ENCODE data around the gene ITGB5.

Gene ITGB5

GRCh38 chr3:124915254-124915653 is 28.1 kb upstream of the ITGB5 start:
- no peak overlapping the region for H3K4me3 Mint-ChIP-seq
- no peaks in the 10 kb centered on the region for H3K4me1 Mint-ChIP-seq (ENCODE audit: low read depth)
- no peaks in the 10 kb centered on the region for H3K9me3 Mint-ChIP-seq
- peaks cover 33% of the 10 kb centered on the region for H3K27me3 Mint-ChIP-seq (ENCODE audit: low read depth)
- H3K36me3 Mint-ChIP-seq (ENCODE audit: low read depth) = no peaks in the 10 kb centered on the region
- no peak overlapping the region for H3K27ac Mint-ChIP-seq

GRCh38 chr3:124907957-124908356 is 20.8 kb upstream of the ITGB5 start:
- H3K27me3 Mint-ChIP-seq (ENCODE audit: low read depth) = peaks cover 22% of the 10 kb centered on the region
- H3K27ac Mint-ChIP-seq = no peak overlapping the region
- no peaks in the 10 kb centered on the region for H3K36me3 Mint-ChIP-seq (ENCODE audit: low read depth)

DNA sequence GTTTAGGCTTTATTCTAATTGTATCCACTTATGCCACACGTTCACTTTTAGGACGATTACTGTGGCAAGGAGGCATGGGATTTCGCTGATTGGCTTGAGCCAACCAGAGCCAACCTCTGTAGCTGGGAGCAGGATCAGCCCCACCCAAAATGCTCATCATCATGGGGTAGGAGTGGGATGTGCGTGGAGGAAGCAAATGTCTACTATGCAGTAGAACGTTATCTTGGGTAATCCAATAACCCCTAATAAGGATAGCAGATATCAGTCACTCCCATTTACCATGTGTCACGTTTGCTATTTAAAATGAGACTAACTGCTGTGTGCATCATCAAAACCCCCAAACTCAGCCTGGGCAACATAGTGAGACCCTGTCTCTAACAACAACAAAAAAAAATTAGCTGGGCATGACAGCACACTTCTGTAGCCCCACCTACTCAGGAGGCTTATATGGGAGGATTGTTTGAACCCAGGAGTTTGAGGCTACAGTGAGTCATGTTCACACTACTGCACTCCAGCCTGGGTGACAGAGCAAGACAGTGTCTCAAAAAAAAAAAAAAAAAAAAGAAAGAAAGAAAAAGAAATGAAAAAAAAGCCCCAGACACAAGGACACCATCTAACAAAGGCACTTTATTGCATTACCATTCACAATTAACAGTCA is 17.8 kb upstream of the ITGB5 start:
- H3K9me3 Mint-ChIP-seq = no peaks in the 10 kb centered on the region
- no peaks in the 10 kb centered on the region for H3K4me1 Mint-ChIP-seq (ENCODE audit: low read depth)
- H3K27ac Mint-ChIP-seq = no peak overlapping the region
- H3K27me3 Mint-ChIP-seq (ENCODE audit: low read depth) = peaks cover 10% of the 10 kb centered on the region
- H3K4me3 Mint-ChIP-seq = no peak overlapping the region
- H3K36me3 Mint-ChIP-seq (ENCODE audit: low read depth) = no peaks in the 10 kb centered on the region

More at GRCh38 chr3:124907957-124908356, 20.8 kb upstream of the ITGB5 start:
- no peaks in the 10 kb centered on the region for H3K4me1 Mint-ChIP-seq (ENCODE audit: low read depth)
- no peaks in the 10 kb centered on the region for H3K9me3 Mint-ChIP-seq
- H3K4me3 Mint-ChIP-seq = no peak overlapping the region

GRCh38 chr3:124903896-124904834 is 17.0 kb upstream of the ITGB5 start:
- no peaks in the 10 kb centered on the region for H3K9me3 Mint-ChIP-seq
- H3K27me3 Mint-ChIP-seq (ENCODE audit: low read depth) = peaks cover 10% of the 10 kb centered on the region
- no peaks in the 10 kb centered on the region for H3K36me3 Mint-ChIP-seq (ENCODE audit: low read depth)
- no peak overlapping the region for H3K27ac Mint-ChIP-seq
- H3K4me1 Mint-ChIP-seq (ENCODE audit: low read depth) = no peaks in the 10 kb centered on the region
- H3K4me3 Mint-ChIP-seq = no peak overlapping the region

DNA sequence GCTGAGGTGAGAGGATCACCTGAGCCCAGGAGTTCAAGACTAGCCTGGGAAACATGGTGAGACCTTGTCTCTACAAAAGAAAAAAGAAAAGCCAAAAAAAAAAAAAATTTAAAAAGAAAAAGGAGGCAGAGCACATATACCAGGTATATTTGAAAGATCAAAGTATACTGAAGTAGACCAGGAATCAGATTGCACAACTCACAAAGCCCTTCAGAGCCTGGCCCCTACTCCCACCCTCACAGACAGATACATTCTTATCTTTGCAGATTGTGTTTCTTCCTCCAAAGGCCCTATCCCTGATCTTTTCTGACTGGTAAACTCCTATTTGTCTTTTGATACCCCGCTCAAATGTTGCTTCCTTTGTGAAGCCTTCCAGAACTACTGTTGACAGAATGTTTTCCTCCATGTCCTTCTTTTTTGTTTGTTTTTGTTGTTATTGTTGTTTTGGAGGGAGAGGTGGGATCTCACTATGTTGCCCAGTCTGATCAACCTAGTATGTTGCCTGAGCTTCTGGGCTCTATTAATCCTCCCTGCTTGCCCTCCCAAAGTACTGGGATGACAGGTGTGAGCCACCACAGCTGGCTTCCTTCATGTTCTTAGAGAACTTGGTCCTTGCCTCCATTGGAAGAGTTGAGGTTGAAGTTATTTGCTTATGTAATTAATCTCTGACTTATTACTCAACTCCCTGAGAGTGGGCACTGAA is 9.8 kb upstream of the ITGB5 start:
- Mint-ChIP-seq H3K27ac (no peak overlapping the region), H3K4me1 (ENCODE audit: low read depth) (no peaks in the 10 kb centered on the region), H3K4me3 (no peak overlapping the region), H3K9me3 (no peaks in the 10 kb centered on the region), H3K36me3 (ENCODE audit: low read depth) (no peaks in the 10 kb centered on the region), H3K27me3 (ENCODE audit: low read depth) (peaks cover 16% of the 10 kb centered on the region)

- Mint-ChIP-seq H3K4me1 (ENCODE audit: low read depth) (no peaks in the 10 kb centered on the region), H3K27ac (no peak overlapping the region), H3K9me3 (no peaks in the 10 kb centered on the region), H3K4me3 (no peak overlapping the region), H3K36me3 (ENCODE audit: low read depth) (no peaks in the 10 kb centered on the region), H3K27me3 (ENCODE audit: low read depth) (peaks cover 20% of the 10 kb centered on the region)
Observed at GRCh38 chr3:124895756-124896155, 8.6 kb upstream of the ITGB5 start.

GRCh38 chr3:124893526-124893925 is 6.4 kb upstream of the ITGB5 start:
- Mint-ChIP-seq H3K36me3 (ENCODE audit: low read depth) (no peaks in the 10 kb centered on the region), H3K27me3 (ENCODE audit: low read depth) (peaks cover 33% of the 10 kb centered on the region), H3K9me3 (no peaks in the 10 kb centered on the region), H3K4me3 (no peak overlapping the region), H3K4me1 (ENCODE audit: low read depth) (no peaks in the 10 kb centered on the region), H3K27ac (no peak overlapping the region)

DNA sequence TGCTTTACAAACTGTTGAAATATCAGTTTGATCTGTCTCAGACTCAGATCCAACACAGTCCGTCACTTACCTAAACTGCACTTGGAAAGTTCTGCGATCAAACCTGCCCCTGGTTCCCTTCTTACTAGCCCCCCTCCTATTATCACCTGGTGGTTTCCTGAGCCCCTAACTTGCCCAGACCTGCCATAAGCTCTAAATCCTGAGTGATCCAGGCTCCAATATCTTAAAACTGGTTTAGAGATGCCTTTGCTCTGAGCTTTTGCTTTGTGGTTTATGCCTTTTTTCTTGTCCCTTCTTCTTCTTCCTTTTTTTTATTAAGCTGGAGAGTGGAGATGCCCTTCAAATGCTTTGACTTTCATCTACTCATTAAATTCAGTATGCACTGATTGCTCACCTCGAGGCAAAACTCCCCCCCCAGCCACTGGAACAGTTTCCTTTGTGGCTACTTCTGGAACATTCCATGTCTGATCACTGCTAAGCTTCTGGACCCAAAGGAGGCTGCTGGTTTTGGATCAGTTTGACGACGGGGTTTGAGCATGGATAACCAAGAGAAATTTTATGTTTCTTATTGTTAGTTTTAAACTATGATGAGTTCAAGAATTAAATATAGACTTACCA is 3.5 kb upstream of the ITGB5 start:
- Mint-ChIP-seq H3K27ac (no peak overlapping the region), H3K9me3 (no peaks in the 10 kb centered on the region), H3K36me3 (ENCODE audit: low read depth) (no peaks in the 10 kb centered on the region), H3K4me3 (no peak overlapping the region), H3K4me1 (ENCODE audit: low read depth) (peaks cover 3% of the 10 kb centered on the region), H3K27me3 (ENCODE audit: low read depth) (peaks cover 39% of the 10 kb centered on the region)

GRCh38 chr3:124888482-124889441 is 1.6 kb upstream of the ITGB5 start:
- no peaks in the 10 kb centered on the region for H3K36me3 Mint-ChIP-seq (ENCODE audit: low read depth)
- H3K9me3 Mint-ChIP-seq = no peaks in the 10 kb centered on the region
- H3K27ac Mint-ChIP-seq = no peak overlapping the region
- peaks cover 3% of the 10 kb centered on the region for H3K4me1 Mint-ChIP-seq (ENCODE audit: low read depth)
- H3K4me3 Mint-ChIP-seq = no peak overlapping the region
- peaks cover 59% of the 10 kb centered on the region for H3K27me3 Mint-ChIP-seq (ENCODE audit: low read depth)

GRCh38 chr3:124887932-124888298 is 750 bp upstream of the ITGB5 start:
- Mint-ChIP-seq H3K4me1 (ENCODE audit: low read depth) (peaks cover 3% of the 10 kb centered on the region), H3K36me3 (ENCODE audit: low read depth) (no peaks in the 10 kb centered on the region), H3K9me3 (no peaks in the 10 kb centered on the region), H3K4me3 (peak overlapping the region; percentile 64), H3K27ac (no peak overlapping the region), H3K27me3 (ENCODE audit: low read depth) (peaks cover 61% of the 10 kb centered on the region)

GRCh38 chr3:124886168-124887056 is 753 bp downstream of the ITGB5 start:
- Mint-ChIP-seq H3K4me3 (peak overlapping the region; percentile 45), H3K36me3 (ENCODE audit: low read depth) (no peaks in the 10 kb centered on the region), H3K27ac (no peak overlapping the region), H3K27me3 (ENCODE audit: low read depth) (peaks cover 68% of the 10 kb centered on the region), H3K4me1 (ENCODE audit: low read depth) (peaks cover 3% of the 10 kb centered on the region), H3K9me3 (no peaks in the 10 kb centered on the region)

GRCh38 chr3:124885466-124886167 is 1.5 kb downstream of the ITGB5 start:
- no peak overlapping the region for H3K27ac Mint-ChIP-seq
- H3K36me3 Mint-ChIP-seq (ENCODE audit: low read depth) = no peaks in the 10 kb centered on the region
- peak overlapping the region; percentile 45 for H3K4me3 Mint-ChIP-seq
- H3K27me3 Mint-ChIP-seq (ENCODE audit: low read depth) = peaks cover 64% of the 10 kb centered on the region
- no peaks in the 10 kb centered on the region for H3K9me3 Mint-ChIP-seq
- H3K4me1 Mint-ChIP-seq (ENCODE audit: low read depth) = peaks cover 3% of the 10 kb centered on the region

Measured in T-helper 1 cell treated with Interleukin-12 subunit alpha and Interleukin-12 subunit beta and Interleukin-4 antibody, amounts not matched to agents 30 μg/mL and 1 μg/mL, for 36 hours (primary cell).